Measurements from ENCODE around the gene ITK.
A peak's percentile ranks its signal among the peaks of the same experiment; 100 is the strongest.
"Not testable (repeated sequence)": the region's sequence is repeated elsewhere in the genome, so short reads cannot be mapped to it uniquely, and the experiment has no call there.

Gene ITK

GRCh38 chr5:157244704-157245103 is 64.1 kb downstream of the ITK start:
- not testable (repeated sequence) for H3K4me2 ChIP-seq (ENCODE audit: low read length); H2BK5ac ChIP-seq (ENCODE audit: low read depth, low read length, poor library complexity); H3K79me1 ChIP-seq (ENCODE audit: low read length); H4K12ac ChIP-seq (ENCODE audit: low read depth, low read length); H2BK120ac ChIP-seq (ENCODE audit: insufficient read depth, low read length, poor library complexity); DNase-seq; H2AK5ac ChIP-seq (ENCODE audit: low read length); H3K79me2 ChIP-seq (ENCODE audit: control insufficient read depth, insufficient read depth, low read length, poor library complexity); H3K27me3 ChIP-seq (ENCODE audit: insufficient read depth, low read length); H3K36me3 ChIP-seq (ENCODE audit: control insufficient read depth in 1 of 2, insufficient read depth in 2 of 2, low read length in 2 of 2); H3K27ac ChIP-seq (ENCODE audit: low read depth, low read length); H3K4ac ChIP-seq (ENCODE audit: low read depth, low read length); H3K4me3 ChIP-seq (ENCODE audit: low read depth, low read length); H4K91ac ChIP-seq (ENCODE audit: low read depth, low read length); H3K18ac ChIP-seq (ENCODE audit: low read length); H3K23ac ChIP-seq (ENCODE audit: low read length); H3K9ac ChIP-seq (ENCODE audit: low read length); H3K14ac ChIP-seq (ENCODE audit: low read length); H3K9me3 ChIP-seq (ENCODE audit: insufficient read depth, low read depth, low read length); H2AFZ ChIP-seq (ENCODE audit: insufficient read depth, low read length, poor library complexity); H2BK12ac ChIP-seq (ENCODE audit: low read length); H3K4me1 ChIP-seq (ENCODE audit: control insufficient read depth in 1 of 2, insufficient read depth in 2 of 2, low read length in 2 of 2); H4K8ac ChIP-seq (ENCODE audit: low read depth, low read length)
- WGBS (ENCODE audit: extremely low coverage, insufficient coverage, insufficient read length) = no CpG with 5 or more reads among the region's 7 CpGs

GRCh38 chr5:157245476-157245875 is 64.8 kb downstream of the ITK start:
- no peak overlapping the region for H4K91ac ChIP-seq (ENCODE audit: low read depth, low read length)
- no peak overlapping the region for H4K8ac ChIP-seq (ENCODE audit: low read depth, low read length)
- H3K9ac ChIP-seq (ENCODE audit: low read length) = no peak overlapping the region
- H2BK5ac ChIP-seq (ENCODE audit: low read depth, low read length, poor library complexity) = no peak overlapping the region
- H3K36me3 ChIP-seq (ENCODE audit: control insufficient read depth in 1 of 2, insufficient read depth in 2 of 2, low read length in 2 of 2) = no peaks in the 10 kb centered on the region
- H3K27ac ChIP-seq (ENCODE audit: low read depth, low read length) = no peak overlapping the region
- no peak overlapping the region for H3K18ac ChIP-seq (ENCODE audit: low read length)
- no peak overlapping the region for H4K12ac ChIP-seq (ENCODE audit: low read depth, low read length)
- no peaks in the 10 kb centered on the region for H3K9me3 ChIP-seq (ENCODE audit: insufficient read depth, low read depth, low read length)
- no peaks in the 10 kb centered on the region for H3K79me2 ChIP-seq (ENCODE audit: control insufficient read depth, insufficient read depth, low read length, poor library complexity)
- H3K4ac ChIP-seq (ENCODE audit: low read depth, low read length) = no peak overlapping the region
- H2AK5ac ChIP-seq (ENCODE audit: low read length) = no peak overlapping the region
- no peak overlapping the region for H2AFZ ChIP-seq (ENCODE audit: insufficient read depth, low read length, poor library complexity)
- H3K23ac ChIP-seq (ENCODE audit: low read length) = no peak overlapping the region
- H3K4me2 ChIP-seq (ENCODE audit: low read length) = no peak overlapping the region
- H3K4me3 ChIP-seq (ENCODE audit: low read depth, low read length) = no peak overlapping the region
- H3K4me1 ChIP-seq (ENCODE audit: control insufficient read depth in 1 of 2, insufficient read depth in 2 of 2, low read length in 2 of 2) = no peaks in the 10 kb centered on the region
- H3K79me1 ChIP-seq (ENCODE audit: low read length) = no peaks in the 10 kb centered on the region
- peak in 1 of 2 donors; percentile 15 for DNase-seq
- no peak overlapping the region for H2BK120ac ChIP-seq (ENCODE audit: insufficient read depth, low read length, poor library complexity)
- WGBS (ENCODE audit: extremely low coverage, insufficient coverage, insufficient read length) = no CpG with 5 or more reads among the region's 4 CpGs
- H2BK12ac ChIP-seq (ENCODE audit: low read length) = no peak overlapping the region
- H3K14ac ChIP-seq (ENCODE audit: low read length) = no peak overlapping the region
- H3K27me3 ChIP-seq (ENCODE audit: insufficient read depth, low read length) = no peaks in the 10 kb centered on the region

DNA sequence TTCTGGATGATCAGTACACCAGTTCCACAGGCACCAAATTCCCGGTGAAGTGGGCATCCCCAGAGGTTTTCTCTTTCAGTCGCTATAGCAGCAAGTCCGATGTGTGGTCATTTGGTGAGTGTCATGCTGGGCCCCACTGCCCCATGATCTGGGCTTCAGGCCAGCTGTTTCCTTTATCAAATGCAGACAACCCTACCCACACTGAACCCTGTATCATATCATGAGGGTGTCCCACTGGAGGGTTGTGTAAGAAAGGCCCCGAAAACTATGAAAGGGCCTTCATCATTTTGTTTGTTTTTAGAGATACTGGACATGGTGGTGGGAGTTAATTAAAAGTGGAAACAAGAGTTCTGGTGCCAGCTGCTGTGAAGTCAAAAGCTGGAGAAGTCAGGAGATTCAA is 65.2 kb downstream of the ITK start:
- whole genome bisulfite sequencing (ENCODE audit: extremely low coverage, insufficient coverage, insufficient read length) = no CpG with 5 or more reads among the region's 4 CpGs
- Histone ChIP-seq H3K79me1 (ENCODE audit: low read length) (no peaks in the 10 kb centered on the region), H4K8ac (ENCODE audit: low read depth, low read length) (no peak overlapping the region), H3K36me3 (ENCODE audit: control insufficient read depth in 1 of 2, insufficient read depth in 2 of 2, low read length in 2 of 2) (no peaks in the 10 kb centered on the region), H3K14ac (ENCODE audit: low read length) (no peak overlapping the region), H3K23ac (ENCODE audit: low read length) (no peak overlapping the region), H2AFZ (ENCODE audit: insufficient read depth, low read length, poor library complexity) (no peak overlapping the region), H2BK5ac (ENCODE audit: low read depth, low read length, poor library complexity) (no peak overlapping the region), H3K4me1 (ENCODE audit: control insufficient read depth in 1 of 2, insufficient read depth in 2 of 2, low read length in 2 of 2) (no peaks in the 10 kb centered on the region), H2AK5ac (ENCODE audit: low read length) (no peak overlapping the region), H3K4me2 (ENCODE audit: low read length) (no peak overlapping the region), H3K4me3 (ENCODE audit: low read depth, low read length) (no peak overlapping the region), H3K79me2 (ENCODE audit: control insufficient read depth, insufficient read depth, low read length, poor library complexity) (no peaks in the 10 kb centered on the region), H4K91ac (ENCODE audit: low read depth, low read length) (no peak overlapping the region), H3K9ac (ENCODE audit: low read length) (no peak overlapping the region), H2BK12ac (ENCODE audit: low read length) (no peak overlapping the region), H4K12ac (ENCODE audit: low read depth, low read length) (no peak overlapping the region), H3K27me3 (ENCODE audit: insufficient read depth, low read length) (no peaks in the 10 kb centered on the region), H3K4ac (ENCODE audit: low read depth, low read length) (no peak overlapping the region), H3K27ac (ENCODE audit: low read depth, low read length) (no peak overlapping the region), H3K18ac (ENCODE audit: low read length) (no peak overlapping the region), H2BK120ac (ENCODE audit: insufficient read depth, low read length, poor library complexity) (no peak overlapping the region), H3K9me3 (ENCODE audit: insufficient read depth, low read depth, low read length) (no peaks in the 10 kb centered on the region)
- no peak for DNase-seq

DNA sequence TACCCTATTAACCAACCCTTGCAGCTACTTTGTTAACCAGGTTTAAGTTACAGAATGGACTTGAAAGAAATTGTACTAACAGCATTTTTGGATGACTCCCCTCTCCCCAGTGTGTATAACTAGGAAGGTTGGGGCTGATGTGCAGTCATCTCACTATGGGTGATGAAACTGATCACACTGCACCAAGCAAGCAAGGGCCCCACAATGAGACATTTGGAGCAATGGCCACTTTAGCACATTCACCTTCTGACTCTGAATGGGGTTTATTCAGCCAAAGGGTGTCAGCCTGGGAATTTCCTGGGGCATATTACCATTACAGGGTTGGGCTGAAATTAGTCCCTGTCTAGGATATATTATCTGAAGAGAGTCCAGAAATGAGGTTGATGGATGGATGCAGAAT is 66.6 kb downstream of the ITK start:
- Histone ChIP-seq H3K4me2 (ENCODE audit: low read length) (no peak overlapping the region), H3K4me3 (ENCODE audit: low read depth, low read length) (no peak overlapping the region), H3K4ac (ENCODE audit: low read depth, low read length) (no peak overlapping the region), H3K4me1 (ENCODE audit: control insufficient read depth in 1 of 2, insufficient read depth in 2 of 2, low read length in 2 of 2) (no peaks in the 10 kb centered on the region), H2BK120ac (ENCODE audit: insufficient read depth, low read length, poor library complexity) (no peak overlapping the region), H3K9me3 (ENCODE audit: insufficient read depth, low read depth, low read length) (no peaks in the 10 kb centered on the region), H2AK5ac (ENCODE audit: low read length) (no peak overlapping the region), H3K79me1 (ENCODE audit: low read length) (no peaks in the 10 kb centered on the region), H3K36me3 (ENCODE audit: control insufficient read depth in 1 of 2, insufficient read depth in 2 of 2, low read length in 2 of 2) (no peaks in the 10 kb centered on the region), H3K27ac (ENCODE audit: low read depth, low read length) (no peak overlapping the region), H3K14ac (ENCODE audit: low read length) (no peak overlapping the region), H4K12ac (ENCODE audit: low read depth, low read length) (no peak overlapping the region), H4K91ac (ENCODE audit: low read depth, low read length) (no peak overlapping the region), H2AFZ (ENCODE audit: insufficient read depth, low read length, poor library complexity) (no peak overlapping the region), H3K27me3 (ENCODE audit: insufficient read depth, low read length) (no peaks in the 10 kb centered on the region), H2BK5ac (ENCODE audit: low read depth, low read length, poor library complexity) (no peak overlapping the region), H3K23ac (ENCODE audit: low read length) (no peak overlapping the region), H4K8ac (ENCODE audit: low read depth, low read length) (no peak overlapping the region), H3K18ac (ENCODE audit: low read length) (no peak overlapping the region), H3K79me2 (ENCODE audit: control insufficient read depth, insufficient read depth, low read length, poor library complexity) (no peaks in the 10 kb centered on the region), H3K9ac (ENCODE audit: low read length) (no peak overlapping the region), H2BK12ac (ENCODE audit: low read length) (no peak overlapping the region)
- DNase-seq = no peak

Measured in trophoblast cell (in vitro differentiated cells and primary cell).